Jurkat, Clone E6-1 (cell line): Measurements from ENCODE around the gene KLHDC7B.

Experiments
- DNase-seq: peaks from one replicate; pipeline ENCODE4 v3.0.0-alpha.2; 2011; ENCODE audit warnings: low read depth, low spot score
- H3K4me3 ChIP-seq: 2 replicates; pipeline ENCODE4 v1.5.1; 2011; ENCODE audit warnings: mild to moderate bottlenecking, low read length, control low read depth, moderate library complexity

Gene KLHDC7B

DNA sequence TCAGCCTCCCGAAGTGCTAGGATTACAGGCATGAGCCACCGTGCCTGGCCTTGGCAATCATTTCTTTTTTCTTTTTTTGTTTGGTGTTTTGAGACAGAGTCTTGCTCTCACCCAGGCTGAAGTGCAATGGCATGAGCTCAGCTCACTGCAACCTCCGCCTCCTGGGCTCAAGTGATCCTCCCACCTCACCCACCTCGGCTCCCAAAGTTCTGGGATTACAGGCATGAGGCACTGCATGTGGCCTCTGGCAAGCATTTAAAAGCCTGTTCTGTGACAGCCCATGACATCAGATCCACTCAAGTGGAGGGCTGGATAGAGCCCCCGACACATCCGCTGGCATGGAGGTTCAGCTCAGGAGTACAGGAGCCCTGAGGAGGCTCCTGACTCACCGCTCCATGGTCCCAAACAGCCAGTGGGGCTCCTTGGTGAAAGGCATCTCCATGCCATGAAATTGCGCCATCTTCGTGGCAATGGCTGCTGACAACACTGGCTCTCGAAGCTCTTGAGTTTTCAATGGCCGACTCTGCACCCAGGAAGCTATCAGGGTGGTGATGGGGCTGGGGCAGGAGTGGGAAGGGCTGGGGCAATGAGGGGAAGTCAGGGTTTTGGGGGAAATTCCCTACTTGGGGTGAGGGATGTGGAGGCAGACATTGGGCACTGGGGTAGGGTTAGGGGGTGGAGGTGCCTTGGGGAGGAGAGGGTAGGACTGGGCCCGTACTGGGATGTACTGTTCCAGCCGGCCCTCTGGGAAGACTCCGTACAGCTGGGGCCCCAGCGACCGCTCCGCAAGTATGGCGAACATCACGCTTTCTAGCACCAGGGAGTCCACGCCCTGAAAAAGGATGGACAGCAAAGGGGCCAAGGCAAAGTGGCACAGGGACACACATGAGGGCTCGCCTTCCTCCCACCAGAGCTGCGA is 35.6 kb downstream of the KLHDC7B start:
- DNase-seq: no peak

DNA sequence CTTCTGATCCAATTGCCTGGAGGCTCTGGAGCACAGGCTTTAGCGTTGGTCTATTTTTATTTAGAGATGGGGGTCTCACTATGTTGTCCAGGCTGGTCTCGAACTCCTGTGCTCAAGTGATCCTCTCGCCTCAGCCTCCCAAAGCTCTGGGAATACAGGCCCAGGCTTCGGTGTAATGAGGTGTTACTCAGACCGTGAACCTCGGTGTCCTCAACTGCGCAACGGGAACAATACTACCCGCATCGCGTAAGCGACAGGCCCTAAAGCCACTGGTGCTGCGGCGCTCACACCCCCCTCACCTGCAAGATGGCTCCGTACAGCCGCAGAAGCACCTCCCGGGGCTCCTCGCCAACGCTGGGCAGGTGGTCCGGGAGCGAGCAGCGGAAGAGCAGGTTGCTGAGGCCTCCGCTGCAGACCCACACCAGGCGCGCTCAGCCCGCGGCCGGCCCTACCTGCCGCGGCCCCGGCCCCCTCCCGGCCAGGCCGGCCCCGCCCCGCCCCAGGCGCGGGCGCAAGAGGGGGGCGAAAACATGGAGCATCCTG is 36.3 kb downstream of the KLHDC7B start:
- DNase-seq: no peak
- H3K4me3 ChIP-seq: peak overlapping the region; percentile 91

More for the DNA sequence above, 35.6 kb downstream of the KLHDC7B start:
- H3K4me3 ChIP-seq: peak overlapping the region; percentile 91

DNA sequence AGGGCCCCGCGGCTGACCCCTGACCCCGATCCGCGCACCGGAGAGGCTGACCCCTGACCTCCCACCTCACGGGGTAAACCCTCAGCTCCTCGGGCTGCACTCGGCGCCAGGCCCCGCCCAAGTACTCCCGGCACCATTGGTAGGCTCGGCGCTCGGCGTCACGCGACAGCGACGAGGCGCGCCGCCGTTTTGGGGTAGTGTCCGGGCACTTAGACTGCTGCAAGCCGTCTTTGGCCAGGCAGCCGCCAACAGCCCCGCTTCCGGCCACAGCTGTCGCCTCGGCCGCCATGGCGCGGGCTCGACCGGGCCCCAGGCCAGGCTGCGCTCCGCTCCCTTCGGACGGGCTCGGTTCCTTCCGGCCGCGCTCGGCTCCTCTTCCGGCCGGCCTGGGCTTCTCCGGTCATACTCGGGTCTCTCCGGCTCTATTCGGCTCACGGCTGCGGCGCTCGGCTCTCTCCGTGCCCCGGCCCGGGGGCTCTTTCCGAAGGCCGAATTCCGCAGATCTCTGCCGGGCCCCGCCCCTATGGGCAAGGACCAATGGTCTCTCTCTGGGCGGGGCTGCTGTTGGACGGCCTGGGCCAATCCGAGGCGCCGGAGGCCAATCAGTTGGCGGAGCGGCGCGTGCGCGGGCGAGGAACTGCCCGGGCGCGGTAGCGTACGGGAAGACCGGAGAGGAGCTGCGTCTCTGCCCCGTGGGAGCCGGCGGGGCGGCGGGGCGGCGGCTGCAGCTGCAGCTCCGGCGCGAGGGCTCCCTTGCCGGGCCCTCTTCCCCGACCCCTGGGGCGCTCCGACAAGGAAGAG is 37.0 kb downstream of the KLHDC7B start, which contains the start of gene CHKB:
TSS of gene CHKB (minus strand) at position 357 of the 801 bp plus-strand sequence. CDS start at position 289, 68 bp downstream.
- peak; percentile 95 for DNase-seq
- H3K4me3 ChIP-seq: peak within 1 kb of the TSS; percentile 91

DNA sequence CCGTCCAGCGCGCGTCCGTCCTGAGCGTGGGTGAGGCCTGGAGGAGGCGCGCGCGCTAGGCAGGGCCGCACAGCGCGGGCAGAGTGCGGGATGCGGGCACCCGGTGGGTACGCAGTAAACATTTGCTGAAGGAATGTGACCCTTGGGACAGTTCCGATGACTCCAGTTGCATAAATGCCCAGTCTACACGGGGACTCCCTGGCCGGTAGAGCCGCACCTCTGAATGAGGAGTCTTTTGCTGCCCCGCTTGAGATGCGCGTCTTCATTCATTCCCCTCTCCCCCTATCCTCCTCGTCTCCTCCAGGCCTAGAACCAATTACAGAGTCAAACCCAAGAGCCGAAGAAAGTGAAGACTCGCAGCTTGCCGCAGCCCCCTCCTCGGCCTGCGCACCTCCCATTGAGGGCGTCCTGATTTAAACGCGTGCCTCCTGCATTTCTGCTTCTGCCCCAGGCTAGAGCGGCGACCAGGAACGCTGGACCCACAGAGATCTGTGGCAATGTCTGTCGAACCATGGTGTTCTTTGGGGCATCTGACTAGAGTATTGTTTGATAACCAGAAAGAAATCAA is 37.7 kb downstream of the KLHDC7B start:
- DNase-seq: no peak
- H3K4me3 ChIP-seq: peak overlapping the region; percentile 88

DNA sequence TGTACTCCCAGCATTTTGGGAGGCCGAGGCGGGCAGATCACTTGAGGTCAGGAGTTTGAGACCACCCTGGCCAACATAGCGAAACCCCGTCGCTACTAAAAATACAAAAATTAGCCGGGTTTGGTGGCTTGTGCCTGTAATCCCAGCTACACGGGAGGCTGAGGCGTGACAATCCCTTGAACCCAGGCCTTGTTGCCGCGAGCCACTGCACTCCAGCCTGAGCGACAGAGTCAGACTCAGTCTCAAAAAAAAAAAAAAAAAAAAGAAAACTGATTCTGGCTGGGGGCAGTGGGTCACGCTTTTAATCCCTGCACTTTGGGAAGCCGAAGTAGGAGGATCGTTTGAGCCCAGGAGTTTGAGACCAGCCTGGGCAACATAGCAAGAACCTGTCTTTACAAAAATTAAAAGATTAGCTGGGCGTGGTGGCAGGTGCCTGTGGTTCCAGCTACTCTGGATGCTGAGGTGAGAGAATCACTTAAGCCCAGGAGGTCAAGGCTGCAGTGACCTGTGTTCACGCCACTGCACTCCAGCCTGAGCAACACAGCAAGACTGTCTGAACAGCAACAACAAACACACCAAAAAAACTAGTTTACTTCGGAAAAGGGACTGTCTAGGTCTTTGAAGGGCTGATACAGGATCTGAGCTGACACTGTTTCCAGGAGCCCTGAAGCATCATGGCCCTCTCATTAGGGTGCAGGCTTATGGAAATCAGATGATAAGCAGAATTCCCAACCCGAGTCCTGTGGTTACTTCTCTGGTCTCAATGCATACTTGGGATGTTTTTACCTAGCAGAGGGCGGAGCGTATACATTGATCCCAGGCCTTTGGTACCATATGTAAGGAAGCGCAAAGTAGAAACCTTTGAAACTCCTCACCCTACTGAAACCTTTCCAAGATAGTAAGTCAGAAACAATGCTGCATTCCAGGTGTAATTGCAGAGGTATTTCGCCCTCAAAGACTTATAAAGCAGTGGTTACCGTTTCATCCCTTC is 38.7 kb downstream of the KLHDC7B start:
- no peak for DNase-seq
- H3K4me3 ChIP-seq: no peak overlapping the region; the same call in 1 of the 2 replicates

DNA sequence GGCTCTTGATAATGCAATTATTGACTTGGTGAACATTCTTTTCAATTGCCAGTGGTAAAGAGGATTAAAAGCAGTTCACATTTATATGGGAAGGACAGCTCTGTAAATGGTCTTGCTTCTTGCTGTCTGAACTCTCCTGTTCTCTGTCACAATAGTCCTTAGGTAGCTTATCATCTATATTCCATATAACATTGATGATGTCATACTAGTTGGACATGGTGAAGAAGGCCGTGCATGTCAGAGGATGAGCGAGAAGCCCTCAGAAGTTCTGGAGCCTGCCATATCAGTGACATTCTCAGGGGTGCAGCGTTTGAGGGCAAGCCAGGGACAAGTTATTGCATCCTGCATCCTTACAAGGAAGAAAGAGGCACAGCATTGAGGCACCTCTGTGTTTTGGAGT is 39.5 kb downstream of the KLHDC7B start:
- no peak for DNase-seq

DNA sequence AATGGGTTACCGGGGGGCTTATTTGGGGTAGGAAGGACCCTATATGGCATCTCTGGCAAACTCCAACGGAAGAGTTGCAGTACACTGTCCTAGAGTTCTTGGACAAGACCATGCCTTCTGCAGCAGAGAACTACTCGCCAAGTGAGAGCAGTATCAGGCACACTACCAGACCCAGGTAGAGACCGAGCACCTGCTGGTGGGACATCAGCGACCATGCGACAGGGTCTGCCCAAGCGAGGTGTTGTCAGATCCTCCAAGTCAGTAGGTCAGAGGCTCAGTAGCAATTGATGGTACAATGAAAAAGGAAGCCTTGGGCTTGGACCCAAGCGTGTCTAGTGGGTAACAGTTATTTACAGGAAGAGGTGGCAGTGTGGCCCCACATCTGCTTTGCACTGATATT is 40.1 kb downstream of the KLHDC7B start:
- no peak overlapping the region for H3K4me3 ChIP-seq
- DNase-seq: no peak

More for the DNA sequence above, 39.5 kb downstream of the KLHDC7B start:
- H3K4me3 ChIP-seq: no peak overlapping the region

DNA sequence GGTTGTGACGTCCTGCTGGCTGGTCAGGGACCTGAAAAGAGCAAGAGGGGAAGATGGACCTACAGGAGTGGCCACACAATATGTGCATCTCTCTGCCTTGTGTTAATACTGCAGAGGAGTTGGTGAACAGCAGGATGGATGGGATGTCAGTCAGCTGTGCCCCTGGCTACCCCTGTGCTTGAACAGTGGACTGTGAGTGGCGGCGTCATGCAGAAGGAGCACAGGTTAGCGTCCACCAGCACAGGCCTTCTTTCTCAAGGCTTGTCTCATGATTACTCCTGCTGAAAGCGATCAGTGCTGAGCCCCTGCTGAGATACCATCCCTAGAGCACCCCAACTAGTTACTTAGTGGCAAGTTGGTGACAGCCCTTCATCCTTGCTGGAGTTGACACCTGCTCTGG is 40.7 kb downstream of the KLHDC7B start:
- H3K4me3 ChIP-seq: no peak overlapping the region
- no peak for DNase-seq

DNA sequence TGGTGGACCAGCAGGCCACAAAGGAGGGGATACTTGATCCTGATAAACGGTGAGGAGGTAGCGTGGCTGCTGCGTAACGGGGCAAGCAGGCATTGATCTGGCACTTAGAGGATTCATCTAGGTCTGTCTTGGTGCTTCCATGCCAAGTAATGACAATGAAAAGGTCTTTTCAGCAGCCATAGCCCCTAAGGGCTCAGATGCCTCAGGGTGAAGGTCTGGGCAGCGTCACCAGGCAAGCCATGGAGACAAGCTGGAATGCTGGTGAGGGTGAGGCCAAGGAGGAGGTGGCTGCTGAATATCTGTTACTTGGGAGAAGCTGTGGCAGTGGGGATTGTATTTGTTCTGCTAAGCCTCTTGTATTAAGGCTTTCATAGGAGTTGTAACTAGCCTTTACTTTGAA is 41.7 kb downstream of the KLHDC7B start:
- no peak overlapping the region for H3K4me3 ChIP-seq
- no peak for DNase-seq

DNA sequence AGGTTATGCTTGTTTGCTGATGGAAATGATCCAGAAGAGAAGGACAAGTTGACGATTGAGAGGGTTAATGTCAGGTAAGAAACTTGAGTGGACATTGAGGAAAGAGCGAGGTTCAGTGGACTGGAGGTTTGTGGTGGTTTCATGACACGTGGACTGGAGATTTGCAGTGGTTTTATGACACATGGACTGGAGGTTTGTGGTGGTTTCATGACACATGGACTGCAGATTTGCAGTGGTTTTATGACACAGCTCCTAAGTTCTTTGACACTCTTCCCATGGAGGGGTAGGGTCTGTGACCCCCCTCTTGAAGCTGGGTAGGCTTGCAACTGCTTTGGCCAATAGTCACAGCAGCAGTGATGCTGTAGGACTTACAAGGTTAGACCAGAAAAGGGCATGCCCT is 49.5 kb downstream of the KLHDC7B start:
- DNase-seq: no peak
- no peak overlapping the region for H3K4me3 ChIP-seq

DNA sequence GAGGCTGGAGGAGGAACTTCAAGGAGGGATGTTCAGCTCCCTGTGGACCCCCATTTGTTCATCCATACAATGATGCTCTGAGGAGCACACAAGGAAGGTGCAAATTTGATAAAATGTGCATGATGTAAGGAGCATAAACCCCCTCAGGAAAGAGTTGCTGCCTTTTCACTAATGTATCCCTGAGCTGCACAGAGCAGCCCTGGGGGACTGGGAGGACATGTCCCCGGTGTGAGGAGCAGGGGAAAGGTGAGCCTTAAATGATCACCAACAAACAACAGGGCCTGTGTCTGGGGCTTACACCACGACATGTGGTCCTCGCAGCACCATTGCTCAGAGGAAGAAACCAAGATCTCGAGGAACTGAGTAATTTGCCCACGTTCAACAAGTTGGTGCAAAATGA is 51.4 kb downstream of the KLHDC7B start:
- DNase-seq: no peak
- no peak overlapping the region for H3K4me3 ChIP-seq

DNA sequence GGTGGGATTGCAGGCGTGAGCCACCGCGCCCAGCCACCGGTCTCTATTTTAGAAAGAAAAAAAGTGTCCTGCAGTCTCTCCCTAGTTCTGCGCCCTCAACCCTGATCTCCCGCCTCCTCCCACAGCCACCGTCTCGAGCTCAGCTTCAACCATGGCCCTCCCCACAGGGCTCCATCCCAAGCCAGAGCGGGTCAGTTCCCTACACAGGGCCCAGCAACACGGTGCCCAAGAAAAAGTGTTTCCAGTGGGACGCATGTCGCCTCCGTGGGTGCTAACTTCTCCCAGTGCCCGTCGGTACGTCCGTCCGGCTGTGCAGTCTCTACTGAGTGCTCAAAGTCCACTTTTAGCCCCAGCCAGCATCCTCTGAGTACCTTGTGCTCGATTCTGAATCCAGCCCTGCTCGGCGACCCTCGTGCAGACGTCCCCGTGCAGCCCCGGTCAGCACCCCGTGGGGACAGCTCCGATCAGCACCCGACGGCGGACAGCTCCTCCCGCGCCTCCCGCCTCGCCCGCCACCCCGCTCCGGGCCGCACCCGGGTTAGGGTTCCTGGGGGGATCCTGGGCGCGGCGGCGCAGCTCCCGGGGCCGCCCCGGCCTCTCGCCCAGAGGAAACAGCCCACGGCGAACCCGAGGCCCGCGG is 54.2 kb downstream of the KLHDC7B start:
- no peak overlapping the region for H3K4me3 ChIP-seq
- no peak for DNase-seq

DNA sequence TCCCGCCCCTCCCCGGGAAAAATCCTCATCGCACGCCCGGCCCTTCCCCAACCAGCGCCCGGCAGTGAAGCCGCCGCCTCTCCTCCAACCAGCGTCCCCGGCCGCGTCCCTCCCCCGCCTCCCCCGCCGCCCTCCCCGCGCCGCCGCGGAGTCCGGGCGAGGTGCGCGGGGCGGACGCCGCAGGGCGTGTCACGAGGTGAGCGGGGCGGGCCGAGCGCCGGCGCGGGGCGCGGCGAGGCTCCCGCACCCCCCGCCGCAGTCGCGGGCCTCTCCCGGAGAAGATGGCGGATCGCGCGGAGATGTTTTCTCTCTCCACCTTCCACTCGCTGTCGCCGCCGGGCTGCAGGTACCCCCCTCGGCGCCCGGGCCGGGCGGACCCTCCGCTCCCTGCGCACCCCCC is 54.8 kb downstream of the KLHDC7B start, which contains the start of gene MAPK8IP2:
TSS of gene MAPK8IP2 (plus strand) at position 256 of the 400 bp plus-strand sequence. CDS start at position 282, 26 bp downstream.
- no peak within 1 kb of the TSS for H3K4me3 ChIP-seq
- no peak for DNase-seq
